ENCODE data around the gene KCTD2.
"Not testable (repeated sequence)": the region's sequence is repeated elsewhere in the genome, so short reads cannot be mapped to it uniquely, and the experiment has no call there.

Gene KCTD2

DNA sequence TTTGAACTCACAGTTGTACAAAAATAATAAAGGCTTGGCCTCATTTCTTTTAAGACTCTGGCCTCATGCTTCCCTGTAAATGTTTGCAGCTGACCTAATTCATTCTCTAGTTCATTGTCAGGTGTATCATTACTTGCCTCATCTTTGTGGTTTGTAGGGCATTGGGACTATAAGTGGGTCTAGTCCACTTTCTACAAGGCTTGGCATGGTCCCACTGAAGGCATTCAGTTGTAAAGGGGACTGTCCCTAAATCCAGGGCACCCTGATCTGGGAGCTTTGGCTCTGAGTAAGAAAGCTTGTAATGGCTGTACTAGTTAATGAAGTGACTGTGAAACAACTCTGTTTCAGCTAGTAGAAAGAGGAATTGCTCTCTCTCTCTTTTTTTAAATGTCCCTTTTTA is 2.7 kb downstream of the KCTD2 start:
- FAIRE-seq (no peak), DNase-seq (ENCODE audit: low spot score) (no peak)

GRCh38 chr17:75051941-75052340 is 4.9 kb downstream of the KCTD2 start:
- no peak for FAIRE-seq
- no peak for DNase-seq (ENCODE audit: low spot score)

- peak; percentile 50 for FAIRE-seq
- DNase-seq (ENCODE audit: low spot score): no peak
These were observed 12.6 kb downstream of the KCTD2 start for GRCh38 chr17:75059369-75060345.

- DNase-seq (ENCODE audit: low spot score): no peak
- FAIRE-seq: no peak
These were observed 13.5 kb downstream of the KCTD2 start for GRCh38 chr17:75060434-75061054.

- FAIRE-seq (no peak), DNase-seq (ENCODE audit: low spot score) (no peak)
These were observed 14.0 kb downstream of the KCTD2 start for GRCh38 chr17:75061055-75061438.

DNA sequence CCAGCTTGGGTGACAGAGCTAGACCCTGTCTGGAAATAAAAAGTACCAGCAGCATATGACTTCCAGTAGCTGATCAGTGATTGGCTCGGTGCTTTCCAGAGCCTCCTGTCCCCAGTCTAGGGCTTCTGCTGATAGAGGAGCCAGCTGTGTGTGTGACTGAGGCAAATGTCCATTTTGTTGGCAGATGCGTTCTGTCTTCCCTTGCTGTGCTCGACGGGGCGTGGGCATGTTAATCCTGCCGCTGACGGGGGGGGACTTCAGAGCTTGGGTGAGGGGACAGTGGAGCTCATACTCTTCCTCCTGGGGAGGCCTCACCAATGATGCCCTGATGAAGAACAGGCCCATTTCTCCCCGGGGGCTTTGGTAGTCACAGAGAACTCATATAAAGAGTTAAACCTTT is 14.6 kb downstream of the KCTD2 start:
- FAIRE-seq: peak; percentile 86
- no peak for DNase-seq (ENCODE audit: low spot score)

DNA sequence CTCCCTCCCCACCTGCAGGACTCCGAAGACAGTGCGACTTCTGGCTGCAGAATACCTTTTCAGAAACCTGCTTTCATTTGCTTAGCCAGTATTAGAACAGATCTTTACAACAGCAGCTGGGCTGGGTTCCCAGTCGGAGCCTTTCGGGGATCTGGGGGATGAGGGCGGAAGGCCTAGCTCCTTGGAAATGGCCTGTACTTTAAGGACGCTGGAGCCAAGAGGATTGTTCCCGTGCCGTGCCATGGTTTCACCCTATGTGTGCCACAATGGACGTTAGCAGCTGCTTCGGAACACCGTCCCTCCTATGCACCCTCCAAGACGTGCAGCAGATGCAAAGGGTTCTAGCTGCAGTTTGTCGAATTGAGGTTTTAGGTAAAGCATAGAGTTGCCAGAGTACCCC is 16.2 kb downstream of the KCTD2 start:
- FAIRE-seq (no peak), DNase-seq (ENCODE audit: low spot score) (no peak)

DNA sequence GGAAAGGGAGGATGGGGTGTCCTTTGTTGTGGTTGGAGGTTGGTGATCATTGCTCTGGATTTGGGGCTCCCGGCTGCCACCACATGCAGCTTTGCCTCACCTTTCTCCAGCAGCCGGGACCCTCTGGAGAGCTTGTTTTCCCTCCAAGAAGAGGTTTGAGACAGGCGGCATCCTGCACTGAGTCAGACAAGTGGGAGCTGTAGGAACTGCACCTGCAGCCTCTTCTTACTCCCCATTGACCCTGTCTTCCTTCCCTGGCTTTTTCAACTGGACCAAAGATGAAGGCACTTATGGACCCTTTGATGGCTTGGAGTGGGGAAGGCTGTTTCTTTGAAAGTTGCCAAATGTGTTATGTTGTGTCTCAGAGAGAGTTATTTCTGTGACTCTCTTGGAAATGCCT is 16.6 kb downstream of the KCTD2 start:
- DNase-seq (ENCODE audit: low spot score): no peak
- no peak for FAIRE-seq

GRCh38 chr17:75064040-75064439 is 17.0 kb downstream of the KCTD2 start:
- no peak for DNase-seq (ENCODE audit: low spot score)
- FAIRE-seq: no peak

GRCh38 chr17:75064460-75064859 is 17.4 kb downstream of the KCTD2 start:
- DNase-seq (ENCODE audit: low spot score): no peak
- peak; percentile 5 for FAIRE-seq

- no peak for DNase-seq (ENCODE audit: low spot score)
- peak; percentile 9 for FAIRE-seq
These were observed 18.0 kb downstream of the KCTD2 start for GRCh38 chr17:75064867-75065561.

GRCh38 chr17:75065562-75066151 is 18.6 kb downstream of the KCTD2 start:
- no peak for DNase-seq (ENCODE audit: low spot score)
- no peak for FAIRE-seq

GRCh38 chr17:75067856-75068255 is 20.8 kb downstream of the KCTD2 start:
- no peak for FAIRE-seq

GRCh38 chr17:75068750-75069149 is 21.7 kb downstream of the KCTD2 start:
- DNase-seq (ENCODE audit: low spot score) (no peak), FAIRE-seq (no peak)

More at GRCh38 chr17:75067856-75068255, 20.8 kb downstream of the KCTD2 start:
- no peak for DNase-seq (ENCODE audit: low spot score)

DNA sequence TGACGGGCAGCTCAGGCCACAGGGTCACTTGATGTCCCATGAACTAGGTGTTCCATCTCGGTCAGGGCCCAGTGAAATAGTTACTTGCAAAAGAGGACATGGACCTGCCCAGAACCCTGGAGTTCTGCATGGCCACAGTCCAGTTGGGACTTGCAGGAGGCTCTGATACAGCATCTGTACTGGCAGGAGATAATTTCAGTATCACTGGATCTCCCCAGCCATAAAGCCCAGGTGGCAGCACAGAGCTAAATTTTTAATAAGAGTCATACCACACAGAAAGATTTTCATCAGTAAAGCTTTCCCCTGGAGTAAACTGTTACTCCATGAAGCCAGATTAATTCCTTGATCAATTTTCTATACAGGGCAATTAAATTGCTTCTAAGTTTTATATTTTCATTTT is 22.8 kb downstream of the KCTD2 start:
- FAIRE-seq: no peak
- no peak for DNase-seq (ENCODE audit: low spot score)

GRCh38 chr17:75071478-75072271 is 24.6 kb downstream of the KCTD2 start:
- not testable (repeated sequence) for FAIRE-seq; DNase-seq (ENCODE audit: low spot score)

GRCh38 chr17:75072909-75073308 is 25.9 kb downstream of the KCTD2 start:
- DNase-seq (ENCODE audit: low spot score); FAIRE-seq: not testable (repeated sequence)

GRCh38 chr17:75073618-75074047 is 26.6 kb downstream of the KCTD2 start:
- FAIRE-seq: no peak
- no peak for DNase-seq (ENCODE audit: low spot score)

DNA sequence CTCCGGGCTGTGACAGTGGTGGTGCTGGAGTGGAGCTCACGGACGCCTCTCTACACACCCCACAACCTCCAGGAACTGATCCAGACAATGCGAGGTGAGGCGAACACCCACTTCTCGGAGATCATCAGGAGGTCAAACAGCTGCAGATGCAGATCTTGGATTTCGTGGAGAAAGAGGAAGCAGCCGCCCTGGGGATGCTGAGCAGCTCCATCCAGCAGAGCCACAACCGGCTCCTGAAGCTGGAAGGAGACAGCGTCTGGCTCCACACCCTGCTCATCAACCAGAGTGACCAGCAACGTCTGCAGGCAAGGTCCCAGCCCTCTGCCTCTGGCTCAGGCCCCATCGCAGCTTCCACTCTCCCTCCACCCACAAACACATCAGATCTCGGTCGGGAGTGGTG is 27.5 kb downstream of the KCTD2 start:
- FAIRE-seq (no peak), DNase-seq (ENCODE audit: low spot score) (no peak)

DNA sequence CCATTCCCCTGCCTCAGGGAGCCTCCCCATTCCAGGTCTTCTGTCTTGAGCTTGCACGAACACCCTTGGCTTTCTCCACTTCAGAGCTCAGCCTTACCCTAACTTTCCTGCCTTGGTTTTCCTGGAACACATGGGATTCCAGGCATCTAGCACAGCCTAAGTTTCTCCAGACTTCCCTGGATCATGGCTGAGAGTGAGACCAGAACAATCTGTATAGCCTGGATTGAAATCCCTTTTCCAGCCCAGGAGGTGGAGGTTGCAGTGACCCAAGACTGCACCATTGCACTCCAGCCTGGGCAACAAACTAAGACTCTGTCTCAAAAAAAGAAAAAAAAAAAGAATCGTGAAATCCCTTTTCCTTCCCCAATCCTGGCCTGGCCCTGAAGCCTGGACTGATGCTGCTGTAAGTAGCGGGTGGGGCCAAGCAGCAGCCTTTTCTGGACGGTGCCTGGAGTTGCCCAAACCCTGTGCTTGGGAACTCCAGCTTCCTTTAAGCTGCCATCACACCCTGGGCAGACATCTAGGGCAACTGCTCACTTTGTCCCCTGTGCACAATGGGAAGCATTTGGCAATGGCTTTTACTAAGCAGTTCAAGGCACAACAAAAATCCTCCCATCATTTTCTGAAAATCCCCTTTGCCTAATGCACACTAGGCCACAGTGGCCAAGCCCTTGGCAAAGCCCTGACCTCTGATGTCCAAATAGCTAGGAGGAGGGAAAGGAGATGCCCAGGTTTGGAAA is 28.7 kb downstream of the KCTD2 start:
- no peak for DNase-seq (ENCODE audit: low spot score)
- FAIRE-seq: no peak

Measured in urothelium cell line (cell line).